Caco-2 (cell line): ENCODE results near the gene RGS19. TPM values are rescaled to one million over a fixed set of nuclear protein-coding genes. Genes with fewer than 3 reads are reported as not detected.

Experiments used
- BruUV-seq: library from RNA; stranded (reverse); fragments of 400-500 nt; replicated peaks from 2 replicates; lab custom pipeline; 2021; lab: Mats Ljungman, UMichigan
- CTCF ChIA-PET: fragments of 300-600 bp; sonication (Branson Sonifier 250); formaldehyde crosslinking; loops from one replicate; lab custom pipeline; 2022; ENCODE audit warnings: antibody characterized with exemption; lab: Charles Lee
- POLR2A ChIA-PET: fragments of 300-600 bp; sonication (Branson Sonifier 250); formaldehyde crosslinking; loops from one replicate; lab custom pipeline; 2022; ENCODE audit warnings: antibody characterized with exemption; lab: Charles Lee
- DNase-seq, 2 experiments: peaks; one replicate each; pipeline versions ENCODE4 v3.0.0 to v3.0.0-alpha.2; 2020 to 2022
- H3K27me3 ChIP-seq: replicated peaks from 2 replicates; pipeline ENCODE4 v1.6.0; 2011; ENCODE audit warnings: low read length; ENCODE audit not compliant: control insufficient read depth, insufficient read depth
- H3K36me3 ChIP-seq: 2 replicates; pipeline ENCODE4 v1.5.1; 2011; ENCODE audit warnings: low read length; ENCODE audit not compliant: control insufficient read depth, insufficient read depth
- H3K4me1 ChIP-seq: fragments of 250-450 bp; sonication (Bioruptor Pico); 2 replicates; pipeline ENCODE4 v1.5.1; 2020; ENCODE audit warnings: mild to moderate bottlenecking
- H3K4me3 ChIP-seq: 2 replicates; pipeline ENCODE4 v1.5.1; 2011; ENCODE audit warnings: low read depth, mild to moderate bottlenecking, control low read depth, low read length
- H3K9me3 ChIP-seq: fragments of 250-450 bp; sonication (Bioruptor Pico); 2 replicates; pipeline ENCODE4 v1.5.1; 2020; ENCODE audit warnings: mild to moderate bottlenecking, moderate library complexity
- H3K27ac Mint-ChIP-seq: one replicate; pipeline ENCODE4 v1.8.0; 2022; ENCODE audit warnings: mixed read lengths; ENCODE audit not compliant: unreplicated experiment
- H3K27me3 Mint-ChIP-seq: one replicate; pipeline ENCODE4 v1.8.0; 2022; ENCODE audit warnings: mixed read lengths; ENCODE audit not compliant: insufficient read depth, unreplicated experiment
- H3K36me3 Mint-ChIP-seq: one replicate; pipeline ENCODE4 v1.8.0; 2022; ENCODE audit warnings: mild to moderate bottlenecking, mixed read lengths; ENCODE audit not compliant: insufficient read depth, unreplicated experiment
- H3K4me1 Mint-ChIP-seq: one replicate; pipeline ENCODE4 v1.8.0; 2022; ENCODE audit warnings: low read depth, mixed read lengths; ENCODE audit not compliant: unreplicated experiment
- H3K4me3 Mint-ChIP-seq: one replicate; pipeline ENCODE4 v1.8.0; 2022; ENCODE audit warnings: mild to moderate bottlenecking, moderate library complexity, mixed read lengths; ENCODE audit not compliant: unreplicated experiment
- H3K9me3 Mint-ChIP-seq: one replicate; pipeline ENCODE4 v1.8.0; 2022; ENCODE audit warnings: mixed read lengths; ENCODE audit not compliant: unreplicated experiment
- CTCF ChIP-seq, 2 experiments: fragments of 200-600 bp in 1 of 2; IDR thresholded peaks; 1 replicate in 1 of 2; 2 replicates in 1 of 2; pipeline versions ENCODE4 v1.5.1 to v1.8.0; 2011 to 2022; ENCODE audit warnings: antibody characterized with exemption in 1 of 2, control low read depth in 1 of 2, inconsistent platforms in 1 of 2, low read depth in 1 of 2, low read length in 1 of 2, mild to moderate bottlenecking in 1 of 2, moderate library complexity in 1 of 2; ENCODE audit not compliant: insufficient read depth in 1 of 2, severe bottlenecking in 1 of 2, unreplicated experiment in 1 of 2
- intact Hi-C: fragments of 100-400 bp; cut with micrococcal nuclease; formaldehyde crosslinking; loops from one replicate; pipeline ENCODE4 v1.10.0; 2022; ENCODE audit not compliant: unreplicated experiment
- total RNA-seq: library from RNA; stranded (reverse); gene quantifications from 2 replicates; pipeline ENCODE4 v1.2.3, GENCODE V29; 2022

RGS19 gene
- total RNA-seq, 1 experiment from 2014 or later, result 29.3 TPM

GRCh38 chr20:64047046-64047389, 32.3 kb downstream of the RGS19 start:
- Mint-ChIP-seq H3K4me1 (no peaks in the 10 kb centered on the region), H3K27me3 (peaks cover 21% of the 10 kb centered on the region), H3K27ac (no peak overlapping the region), H3K9me3 (no peaks in the 10 kb centered on the region), H3K36me3 (no peaks in the 10 kb centered on the region), H3K4me3 (peak overlapping the region; percentile 46)
- CTCF ChIA-PET, result interaction anchor here (1.6 kb wide), 1 partner anchor 9 kb away, joined by 7 read pairs; no protein-coding TSS in a partner anchor
- intact Hi-C loops, result loop anchor here (1.0 kb wide), 1 partner anchor 8 kb away; no protein-coding TSS in a partner anchor
- Histone ChIP-seq H3K4me1 (peaks cover 3% of the 10 kb centered on the region), H3K27me3 (peaks cover 1% of the 10 kb centered on the region), H3K9me3 (no peaks in the 10 kb centered on the region), H3K4me3 (no peak overlapping the region), H3K36me3 (no peaks in the 10 kb centered on the region)
- no peak for DNase-seq
- TF ChIP-seq CTCF (IDR thresholded peaks at IDR 0.05; ENCODE audit: insufficient read depth in 1 of 2, low read depth in 1 of 2, low read length in 1 of 2, severe bottlenecking in 1 of 2, unreplicated experiment in 1 of 2), result no peak
- POLR2A ChIA-PET, result no interaction called here
- no TSS peak for BruUV-seq

GRCh38 chr20:64045346-64046011, 33.8 kb downstream of the RGS19 start:
- no peak overlapping the region for H3K4me3 ChIP-seq
- H3K9me3 Mint-ChIP-seq, result no peaks in the 10 kb centered on the region
- POLR2A ChIA-PET, result no interaction called here
- no TSS peak for BruUV-seq
- H3K27me3 ChIP-seq, result peaks cover 1% of the 10 kb centered on the region; the same call in 1 of the 2 replicates
- no peak for DNase-seq
- H3K36me3 Mint-ChIP-seq, result no peaks in the 10 kb centered on the region
- CTCF ChIA-PET, result no interaction called here
- peaks cover 3% of the 10 kb centered on the region for H3K4me1 ChIP-seq
- no peaks in the 10 kb centered on the region for H3K9me3 ChIP-seq
- no peaks in the 10 kb centered on the region for H3K4me1 Mint-ChIP-seq
- H3K4me3 Mint-ChIP-seq, result no peak overlapping the region
- no peak for TF ChIP-seq CTCF (IDR thresholded peaks at IDR 0.05; ENCODE audit: insufficient read depth in 1 of 2, low read depth in 1 of 2, low read length in 1 of 2, severe bottlenecking in 1 of 2, unreplicated experiment in 1 of 2)
- no peaks in the 10 kb centered on the region for H3K36me3 ChIP-seq
- H3K27ac Mint-ChIP-seq, result no peak overlapping the region
- intact Hi-C loops, result no loop called here
- peaks cover 21% of the 10 kb centered on the region for H3K27me3 Mint-ChIP-seq

- H3K36me3 Mint-ChIP-seq, result no peaks in the 10 kb centered on the region
- ChIA-PET POLR2A (no interaction called here), CTCF (interaction anchor here (0.7 kb wide), 1 partner anchor 84 kb away, joined by 6 read pairs; no protein-coding TSS in a partner anchor)
- H3K9me3 Mint-ChIP-seq, result no peaks in the 10 kb centered on the region
- TF ChIP-seq CTCF (IDR thresholded peaks at IDR 0.05; ENCODE audit: insufficient read depth in 1 of 2, low read depth in 1 of 2, low read length in 1 of 2, severe bottlenecking in 1 of 2, unreplicated experiment in 1 of 2), result no peak
- intact Hi-C loops, result no loop called here
- no TSS peak for BruUV-seq
- no peak overlapping the region for H3K4me3 ChIP-seq
- no peak overlapping the region for H3K27ac Mint-ChIP-seq
- peaks cover 1% of the 10 kb centered on the region; the same call in 1 of the 2 replicates for H3K27me3 ChIP-seq
- no peak overlapping the region for H3K4me3 Mint-ChIP-seq
- DNase-seq, result no peak
- H3K36me3 ChIP-seq, result no peaks in the 10 kb centered on the region
- H3K27me3 Mint-ChIP-seq, result peaks cover 24% of the 10 kb centered on the region
- H3K4me1 ChIP-seq, result peaks cover under 1% of the 10 kb centered on the region
- H3K9me3 ChIP-seq, result no peaks in the 10 kb centered on the region
- no peaks in the 10 kb centered on the region for H3K4me1 Mint-ChIP-seq
Measured at GRCh38 chr20:64044484-64045247, 34.7 kb downstream of the RGS19 start.
